ENCODE results near the gene ALPL.

Gene ALPL

DNA sequence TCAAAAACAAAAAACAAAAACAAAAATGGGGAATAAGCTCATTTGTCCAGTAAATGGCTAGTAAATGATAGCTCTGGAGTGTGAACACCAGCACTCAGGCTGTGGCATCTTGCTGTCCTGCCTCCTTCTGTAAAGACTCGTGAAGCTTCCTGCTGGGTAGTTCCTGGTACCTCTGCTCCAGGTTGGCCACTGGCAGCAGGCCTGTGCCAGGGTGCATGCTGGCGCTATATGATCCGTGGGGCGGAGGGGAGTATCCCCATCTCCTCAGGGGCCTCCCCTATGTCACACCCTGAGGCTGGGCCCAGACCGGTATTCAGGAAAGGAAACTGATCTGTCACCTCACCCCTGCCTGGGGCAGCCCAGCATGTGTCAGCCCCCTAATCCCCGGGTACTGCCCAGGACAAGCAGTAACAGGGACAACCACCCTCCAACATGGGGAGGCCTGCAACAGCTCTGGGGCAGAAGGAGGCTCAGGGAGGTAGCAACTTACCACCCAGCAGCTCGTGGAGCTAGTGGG is 14.1 kb downstream of the ALPL start:
- H3K4me3 ChIP-seq (ENCODE audit: low read depth, low read length, poor library complexity, severe bottlenecking), result no peak overlapping the region
- H3F3A ChIP-seq (ENCODE audit: insufficient read depth, low read length), result peaks cover 2% of the 10 kb centered on the region; the same call in 1 of the 2 replicates
- H3K36me3 ChIP-seq (ENCODE audit: insufficient read depth, low read length), result no peaks in the 10 kb centered on the region
- H4K20me1 ChIP-seq (ENCODE audit: insufficient read depth, low read length), result no peaks in the 10 kb centered on the region
- no peak overlapping the region for H3K4me2 ChIP-seq (ENCODE audit: low read length)
- H3K27ac ChIP-seq (ENCODE audit: low read depth, low read length, poor library complexity, severe bottlenecking), result no peak overlapping the region
- no peak overlapping the region for H3K9ac ChIP-seq (ENCODE audit: low read length)
- H3K9me3 ChIP-seq (ENCODE audit: low read length), result no peaks in the 10 kb centered on the region
- H3K27me3 ChIP-seq (ENCODE audit: insufficient read depth, low read length), result no peaks in the 10 kb centered on the region; the same call in 1 of the 2 replicates
- no peaks in the 10 kb centered on the region for H3K9me2 ChIP-seq (ENCODE audit: low read depth, low read length)
- H3K4me1 ChIP-seq (ENCODE audit: insufficient read depth, low read length, severe bottlenecking), result peaks cover 35% of the 10 kb centered on the region
- no peak overlapping the region for H2AFZ ChIP-seq (ENCODE audit: low read length)
- no peaks in the 10 kb centered on the region for H3K79me2 ChIP-seq (ENCODE audit: insufficient read depth, low read length)
- TF ChIP-seq EZH2 (IDR thresholded peaks at IDR 0.05; ENCODE audit: borderline replicate concordance, low read length), result no peak
- TF ChIP-seq, protein P1, sequence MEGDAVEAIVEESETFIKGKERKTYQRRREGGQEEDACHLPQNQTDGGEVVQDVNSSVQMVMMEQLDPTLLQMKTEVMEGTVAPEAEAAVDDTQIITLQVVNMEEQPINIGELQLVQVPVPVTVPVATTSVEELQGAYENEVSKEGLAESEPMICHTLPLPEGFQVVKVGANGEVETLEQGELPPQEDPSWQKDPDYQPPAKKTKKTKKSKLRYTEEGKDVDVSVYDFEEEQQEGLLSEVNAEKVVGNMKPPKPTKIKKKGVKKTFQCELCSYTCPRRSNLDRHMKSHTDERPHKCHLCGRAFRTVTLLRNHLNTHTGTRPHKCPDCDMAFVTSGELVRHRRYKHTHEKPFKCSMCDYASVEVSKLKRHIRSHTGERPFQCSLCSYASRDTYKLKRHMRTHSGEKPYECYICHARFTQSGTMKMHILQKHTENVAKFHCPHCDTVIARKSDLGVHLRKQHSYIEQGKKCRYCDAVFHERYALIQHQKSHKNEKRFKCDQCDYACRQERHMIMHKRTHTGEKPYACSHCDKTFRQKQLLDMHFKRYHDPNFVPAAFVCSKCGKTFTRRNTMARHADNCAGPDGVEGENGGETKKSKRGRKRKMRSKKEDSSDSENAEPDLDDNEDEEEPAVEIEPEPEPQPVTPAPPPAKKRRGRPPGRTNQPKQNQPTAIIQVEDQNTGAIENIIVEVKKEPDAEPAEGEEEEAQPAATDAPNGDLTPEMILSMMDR (IDR thresholded peaks at IDR 0.05; ENCODE audit: low read length), result no peak

DNA sequence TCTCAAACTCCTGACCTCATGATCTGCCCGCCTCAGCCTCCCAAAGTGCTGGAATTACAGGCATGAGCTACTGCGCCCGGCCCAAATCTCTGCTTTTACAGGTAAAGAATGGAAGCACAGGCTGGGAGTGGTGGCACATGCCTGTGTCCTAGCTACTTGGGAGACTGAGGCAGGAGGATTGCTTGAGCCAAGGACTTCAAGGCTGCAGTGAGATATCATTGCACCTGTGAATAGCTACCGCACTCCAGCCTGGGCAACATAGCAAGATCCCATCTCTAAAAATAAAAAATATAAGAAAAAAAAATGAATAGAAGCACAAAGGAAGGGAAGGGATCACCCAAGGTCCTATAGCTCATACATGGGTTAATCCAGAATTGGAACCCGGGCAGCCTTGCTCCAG is 15.0 kb downstream of the ALPL start:
- H3K9ac ChIP-seq (ENCODE audit: low read length), result no peak overlapping the region
- TF ChIP-seq, protein P1 (IDR thresholded peaks at IDR 0.05; ENCODE audit: low read length), result no peak
- TF ChIP-seq EZH2 (IDR thresholded peaks at IDR 0.05; ENCODE audit: borderline replicate concordance, low read length), result no peak
- H2AFZ ChIP-seq (ENCODE audit: low read length), result no peak overlapping the region
- no peaks in the 10 kb centered on the region; the same call in 1 of the 2 replicates for H3K27me3 ChIP-seq (ENCODE audit: insufficient read depth, low read length)
- no peaks in the 10 kb centered on the region for H3K36me3 ChIP-seq (ENCODE audit: insufficient read depth, low read length)
- H3K9me3 ChIP-seq (ENCODE audit: low read length), result no peaks in the 10 kb centered on the region
- no peaks in the 10 kb centered on the region for H3F3A ChIP-seq (ENCODE audit: insufficient read depth, low read length)
- no peaks in the 10 kb centered on the region for H4K20me1 ChIP-seq (ENCODE audit: insufficient read depth, low read length)
- no peak overlapping the region for H3K4me3 ChIP-seq (ENCODE audit: low read depth, low read length, poor library complexity, severe bottlenecking)
- no peak overlapping the region for H3K4me2 ChIP-seq (ENCODE audit: low read length)
- H3K9me2 ChIP-seq (ENCODE audit: low read depth, low read length), result no peaks in the 10 kb centered on the region
- H3K79me2 ChIP-seq (ENCODE audit: insufficient read depth, low read length), result no peaks in the 10 kb centered on the region
- peaks cover 26% of the 10 kb centered on the region for H3K4me1 ChIP-seq (ENCODE audit: insufficient read depth, low read length, severe bottlenecking)
- H3K27ac ChIP-seq (ENCODE audit: low read depth, low read length, poor library complexity, severe bottlenecking), result no peak overlapping the region

DNA sequence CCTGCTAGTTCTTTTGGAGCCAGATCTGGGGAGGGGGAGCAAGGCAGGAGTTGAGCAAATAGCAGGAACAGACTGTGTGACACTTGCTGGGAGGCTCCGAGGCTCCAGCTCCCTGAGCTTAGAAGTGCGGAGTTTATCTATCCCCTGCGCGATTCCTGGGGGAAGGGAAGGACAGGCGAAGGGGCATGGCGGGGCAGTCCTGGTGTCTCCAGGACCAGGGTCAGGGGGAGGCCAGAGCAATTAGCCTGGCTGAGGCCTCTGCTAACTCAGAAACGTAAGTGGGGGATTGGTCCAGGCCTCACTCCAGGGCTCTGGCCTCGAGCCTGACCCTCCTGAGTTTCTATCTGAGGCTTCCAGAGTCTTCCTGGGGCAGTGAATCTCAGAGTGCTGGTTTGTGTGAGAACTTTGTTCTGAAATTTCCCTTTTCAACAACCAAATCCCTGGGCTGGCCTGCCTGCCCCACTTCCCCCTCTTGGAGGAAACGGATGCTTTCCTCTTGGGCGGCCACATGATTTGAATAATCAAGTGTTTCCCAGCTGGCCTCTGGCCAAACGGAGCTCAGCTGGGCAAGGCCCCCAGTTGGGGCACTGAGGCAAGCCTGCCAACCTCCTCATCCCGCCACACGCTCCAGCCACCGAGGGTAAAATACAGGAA is 15.6 kb downstream of the ALPL start:
- no peaks in the 10 kb centered on the region for H3K36me3 ChIP-seq (ENCODE audit: insufficient read depth, low read length)
- no peaks in the 10 kb centered on the region for H3K9me3 ChIP-seq (ENCODE audit: low read length)
- H3K27me3 ChIP-seq (ENCODE audit: insufficient read depth, low read length), result no peaks in the 10 kb centered on the region; the same call in 1 of the 2 replicates
- H3K4me2 ChIP-seq (ENCODE audit: low read length), result peak overlapping the region; percentile 34; the same call in 1 of the 2 replicates
- H2AFZ ChIP-seq (ENCODE audit: low read length), result no peak overlapping the region
- H3K4me1 ChIP-seq (ENCODE audit: insufficient read depth, low read length, severe bottlenecking), result peaks cover 20% of the 10 kb centered on the region
- H3K9ac ChIP-seq (ENCODE audit: low read length), result no peak overlapping the region; the same call in 1 of the 2 replicates
- no peaks in the 10 kb centered on the region for H3K79me2 ChIP-seq (ENCODE audit: insufficient read depth, low read length)
- H3K9me2 ChIP-seq (ENCODE audit: low read depth, low read length), result no peaks in the 10 kb centered on the region
- H3F3A ChIP-seq (ENCODE audit: insufficient read depth, low read length), result no peaks in the 10 kb centered on the region
- H4K20me1 ChIP-seq (ENCODE audit: insufficient read depth, low read length), result no peaks in the 10 kb centered on the region
- no peak overlapping the region for H3K27ac ChIP-seq (ENCODE audit: low read depth, low read length, poor library complexity, severe bottlenecking)
- no peak overlapping the region for H3K4me3 ChIP-seq (ENCODE audit: low read depth, low read length, poor library complexity, severe bottlenecking)
- TF ChIP-seq EZH2 (IDR thresholded peaks at IDR 0.05; ENCODE audit: borderline replicate concordance, low read length), result no peak
- TF ChIP-seq, protein P1 (IDR thresholded peaks at IDR 0.05; ENCODE audit: low read length), result no peak
